ENCODE measurements around the gene CSAD. TPM values are rescaled to one million over a fixed set of nuclear protein-coding genes. Genes with fewer than 3 reads are reported as not detected.

Gene CSAD
- polyA plus RNA-seq, 1 donor (not counting 4 experiments of a cell fraction or from before 2014, with no cell fraction given): 19.5 TPM

DNA sequence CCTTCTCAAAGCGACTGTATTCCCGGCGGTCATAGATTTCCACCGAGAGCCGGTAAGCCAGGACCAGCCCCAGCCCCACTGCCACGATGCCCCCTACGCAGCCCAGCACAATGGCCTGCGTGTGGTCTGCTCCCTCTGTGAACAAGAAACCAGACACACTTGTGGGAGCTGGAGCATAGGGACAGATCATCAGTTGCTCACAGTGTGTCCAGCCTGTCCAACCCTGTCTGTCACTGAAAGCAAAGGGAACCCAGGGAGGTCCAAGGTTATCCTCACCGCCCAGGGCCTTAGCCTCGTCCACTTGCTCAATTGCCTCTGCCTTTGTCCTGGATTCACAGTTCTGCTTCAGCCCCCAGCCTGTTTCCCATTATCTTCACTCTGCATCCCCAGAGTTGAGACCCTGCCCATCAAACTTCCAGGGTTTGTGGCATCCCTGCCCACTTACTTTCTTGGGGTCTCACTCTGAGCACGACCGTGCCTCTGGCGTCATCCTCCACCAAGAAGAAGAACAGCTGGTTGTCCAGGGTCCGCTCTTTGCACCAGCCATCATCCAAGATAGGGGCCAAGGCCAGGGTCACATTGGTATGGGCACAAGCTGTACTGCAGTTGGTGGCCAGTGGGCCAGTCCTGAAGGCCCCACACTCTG is 11.3 kb upstream of the CSAD start:
- no peak overlapping the region for H3K4me2 ChIP-seq (ENCODE audit: control insufficient read depth, extremely low read depth, insufficient read depth, low read depth, low read length)
- no peaks in the 10 kb centered on the region for H3K27me3 ChIP-seq (ENCODE audit: control insufficient read depth, extremely low read depth, insufficient read depth, low read length)
- DNase-seq (ENCODE audit: low read depth, low spot score): no peak
- TF ChIP-seq, protein P1, sequence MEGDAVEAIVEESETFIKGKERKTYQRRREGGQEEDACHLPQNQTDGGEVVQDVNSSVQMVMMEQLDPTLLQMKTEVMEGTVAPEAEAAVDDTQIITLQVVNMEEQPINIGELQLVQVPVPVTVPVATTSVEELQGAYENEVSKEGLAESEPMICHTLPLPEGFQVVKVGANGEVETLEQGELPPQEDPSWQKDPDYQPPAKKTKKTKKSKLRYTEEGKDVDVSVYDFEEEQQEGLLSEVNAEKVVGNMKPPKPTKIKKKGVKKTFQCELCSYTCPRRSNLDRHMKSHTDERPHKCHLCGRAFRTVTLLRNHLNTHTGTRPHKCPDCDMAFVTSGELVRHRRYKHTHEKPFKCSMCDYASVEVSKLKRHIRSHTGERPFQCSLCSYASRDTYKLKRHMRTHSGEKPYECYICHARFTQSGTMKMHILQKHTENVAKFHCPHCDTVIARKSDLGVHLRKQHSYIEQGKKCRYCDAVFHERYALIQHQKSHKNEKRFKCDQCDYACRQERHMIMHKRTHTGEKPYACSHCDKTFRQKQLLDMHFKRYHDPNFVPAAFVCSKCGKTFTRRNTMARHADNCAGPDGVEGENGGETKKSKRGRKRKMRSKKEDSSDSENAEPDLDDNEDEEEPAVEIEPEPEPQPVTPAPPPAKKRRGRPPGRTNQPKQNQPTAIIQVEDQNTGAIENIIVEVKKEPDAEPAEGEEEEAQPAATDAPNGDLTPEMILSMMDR (optimal IDR thresholded peaks at IDR 0.05 in 1 of 3, IDR thresholded peaks at IDR 0.05 in 1 of 3, conservative IDR thresholded peaks at IDR 0.05 in 1 of 3; ENCODE audit: extremely low read depth in 1 of 3, insufficient read depth in 2 of 3, low read length in 3 of 3): no peak
- no peak for TF ChIP-seq EZH2 (IDR thresholded peaks at IDR 0.05; ENCODE audit: low read length)
- no peak overlapping the region for H2AFZ ChIP-seq (ENCODE audit: control insufficient read depth, low read length)
- H3K9me3 ChIP-seq (ENCODE audit: control insufficient read depth, low read depth, low read length): no peaks in the 10 kb centered on the region
- dilution Hi-C loops (cut with MboI; ENCODE audit: extremely low pct_ligation_motif_present, low sequenced_read_pairs): no loop called here
- no peak overlapping the region for H3K9ac ChIP-seq (ENCODE audit: control insufficient read depth, extremely low read depth, insufficient read depth, low read length)
- H3K79me2 ChIP-seq (ENCODE audit: control insufficient read depth, insufficient read depth, low read length): no peaks in the 10 kb centered on the region
- H4K20me1 ChIP-seq (ENCODE audit: control insufficient read depth, extremely low read depth, insufficient read depth, low read length): no peaks in the 10 kb centered on the region
- no peaks in the 10 kb centered on the region for H3K4me1 ChIP-seq (ENCODE audit: control insufficient read depth, extremely low read depth, insufficient read depth, low read length)
- H3K27ac ChIP-seq (ENCODE audit: control insufficient read depth, insufficient read depth, low read length): no peak overlapping the region
- H3K36me3 ChIP-seq (ENCODE audit: control insufficient read depth in 2 of 2, extremely low read depth in 1 of 2, insufficient read depth in 2 of 2, low read length in 2 of 2): peaks cover 7 to 11% of the 10 kb centered on the region in 2 experiments
- FAIRE-seq: no peak
- no peak overlapping the region for H3K4me3 ChIP-seq (ENCODE audit: control insufficient read depth in 2 of 3, extremely low read depth in 1 of 3, insufficient read depth in 2 of 3, low read depth in 1 of 3, low read length in 3 of 3)
- no peaks in the 10 kb centered on the region for H3K9me1 ChIP-seq (ENCODE audit: control insufficient read depth, extremely low read depth, insufficient read depth, low read length)

DNA sequence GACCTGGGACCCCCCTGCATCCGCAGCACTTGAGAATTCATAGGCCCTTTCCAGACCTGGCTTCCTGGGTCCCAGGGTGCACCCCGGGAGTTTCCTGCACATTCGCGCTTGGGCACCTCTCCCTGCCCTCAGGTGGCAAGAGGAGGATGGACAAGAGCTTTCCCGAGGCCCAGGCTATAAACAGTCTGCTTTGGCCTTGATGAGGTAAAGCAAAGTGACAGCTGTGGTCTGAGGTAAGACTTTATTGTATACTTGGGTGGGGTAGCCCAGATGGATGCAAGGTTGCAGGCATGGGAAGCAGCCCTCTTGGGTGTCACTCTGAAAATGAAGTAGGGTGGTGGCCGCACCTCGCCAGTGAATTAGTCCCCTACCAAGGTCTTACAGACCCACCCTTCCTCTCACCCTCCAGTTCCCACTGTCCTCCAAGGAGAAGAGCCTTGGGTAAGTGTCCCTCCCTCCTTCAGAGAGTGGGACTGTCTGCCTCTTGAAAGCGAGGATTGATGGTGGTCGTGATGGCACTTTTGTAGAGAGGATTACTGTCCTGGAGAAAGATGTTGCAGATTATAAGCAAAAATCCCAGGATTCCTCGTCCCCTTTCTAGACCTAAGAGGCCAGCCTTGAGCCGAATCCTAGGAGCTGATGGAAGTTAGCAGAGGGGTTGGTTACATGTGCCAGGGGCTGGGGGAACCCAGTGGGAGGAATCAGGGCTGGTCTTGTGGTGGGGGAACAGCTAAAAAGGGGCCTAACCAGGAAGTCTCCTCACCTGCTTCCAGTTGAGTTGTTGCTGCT is 10.6 kb upstream of the CSAD start:
- Histone ChIP-seq H2AFZ (ENCODE audit: control insufficient read depth, low read length) (no peak overlapping the region), H3K4me3 (ENCODE audit: control insufficient read depth in 2 of 3, extremely low read depth in 1 of 3, insufficient read depth in 2 of 3, low read depth in 1 of 3, low read length in 3 of 3) (no peak overlapping the region), H3K4me2 (ENCODE audit: control insufficient read depth, extremely low read depth, insufficient read depth, low read depth, low read length) (no peak overlapping the region), H3K27ac (ENCODE audit: control insufficient read depth, insufficient read depth, low read length) (no peak overlapping the region), H3K27me3 (ENCODE audit: control insufficient read depth, extremely low read depth, insufficient read depth, low read length) (no peaks in the 10 kb centered on the region), H4K20me1 (ENCODE audit: control insufficient read depth, extremely low read depth, insufficient read depth, low read length) (no peaks in the 10 kb centered on the region), H3K36me3 (ENCODE audit: control insufficient read depth in 2 of 2, extremely low read depth in 1 of 2, insufficient read depth in 2 of 2, low read length in 2 of 2) (peaks cover 8 to 11% of the 10 kb centered on the region in 2 experiments), H3K9me3 (ENCODE audit: control insufficient read depth, low read depth, low read length) (no peaks in the 10 kb centered on the region), H3K9ac (ENCODE audit: control insufficient read depth, extremely low read depth, insufficient read depth, low read length) (no peak overlapping the region), H3K79me2 (ENCODE audit: control insufficient read depth, insufficient read depth, low read length) (no peaks in the 10 kb centered on the region), H3K4me1 (ENCODE audit: control insufficient read depth, extremely low read depth, insufficient read depth, low read length) (no peaks in the 10 kb centered on the region), H3K9me1 (ENCODE audit: control insufficient read depth, extremely low read depth, insufficient read depth, low read length) (no peaks in the 10 kb centered on the region)
- FAIRE-seq: no peak
- DNase-seq (ENCODE audit: low read depth, low spot score): no peak
- TF ChIP-seq, protein P1 (optimal IDR thresholded peaks at IDR 0.05 in 1 of 3, IDR thresholded peaks at IDR 0.05 in 1 of 3, conservative IDR thresholded peaks at IDR 0.05 in 1 of 3; ENCODE audit: extremely low read depth in 1 of 3, insufficient read depth in 2 of 3, low read length in 3 of 3): no peak
- TF ChIP-seq EZH2 (IDR thresholded peaks at IDR 0.05; ENCODE audit: low read length): no peak
- dilution Hi-C loops (cut with MboI; ENCODE audit: extremely low pct_ligation_motif_present, low sequenced_read_pairs): no loop called here

Data from keratinocyte (primary cell).